ENCODE measurements around the gene SGPP1. TPM values are rescaled to one million over a fixed set of nuclear protein-coding genes. Genes with fewer than 3 reads are reported as not detected.

The SGPP1 gene
- total RNA-seq, 1 experiment from 2014 or later: 5.5 TPM

- Histone ChIP-seq H3K18ac (ENCODE audit: insufficient read length, low read depth, low read length) (no peak overlapping the region), H3K9me3 (ENCODE audit: control insufficient read depth, low read depth, low read length) (no peaks in the 10 kb centered on the region), H4K20me1 (ENCODE audit: control insufficient read depth, insufficient read depth, insufficient read length) (no peaks in the 10 kb centered on the region), H3K79me2 (ENCODE audit: insufficient read depth, low read length) (no peaks in the 10 kb centered on the region), H3K9ac (ENCODE audit: extremely low read depth, insufficient read length, low read length) (no peak overlapping the region), H3K23ac (ENCODE audit: insufficient read length, low read depth, low read length) (no peak overlapping the region), H2BK20ac (ENCODE audit: low read depth, low read length, poor library complexity, severe bottlenecking) (no peak overlapping the region), H4K91ac (ENCODE audit: insufficient read length, low read depth, low read length) (no peak overlapping the region), H2BK12ac (ENCODE audit: insufficient read length, low read depth, low read length) (no peak overlapping the region), H3K27me3 (ENCODE audit: insufficient read depth, low read length) (no peaks in the 10 kb centered on the region), H2AK5ac (ENCODE audit: insufficient read length, low read length) (no peak overlapping the region), H3K14ac (ENCODE audit: insufficient read depth, low read length) (no peak overlapping the region), H2BK5ac (ENCODE audit: insufficient read length, low read length) (no peak overlapping the region), H3K4me1 (ENCODE audit: insufficient read depth, low read length) (no peaks in the 10 kb centered on the region), H3K4me2 (ENCODE audit: insufficient read depth, insufficient read length, low read length) (no peak overlapping the region), H3K27ac (ENCODE audit: insufficient read length, low read depth, low read length) (no peak overlapping the region), H2BK15ac (ENCODE audit: low read depth, low read length) (no peak overlapping the region), H2BK120ac (ENCODE audit: low read depth, low read length, poor library complexity, severe bottlenecking) (no peak overlapping the region), H4K5ac (ENCODE audit: insufficient read length, low read depth, low read length) (no peak overlapping the region), H4K8ac (replicated peaks; ENCODE audit: insufficient read length, low read depth, low read length) (no peak overlapping the region), H3T11ph (ENCODE audit: low read length) (no peak overlapping the region), H3K4ac (ENCODE audit: low read depth, low read length) (no peak overlapping the region), H2AFZ (ENCODE audit: low read length) (no peak overlapping the region), H3K79me1 (ENCODE audit: insufficient read depth, low read depth, low read length, poor library complexity, severe bottlenecking) (no peaks in the 10 kb centered on the region), H3K56ac (ENCODE audit: insufficient read length, low read depth, low read length) (no peak overlapping the region), H3K23me2 (ENCODE audit: insufficient read length, low read depth, low read length, poor library complexity, severe bottlenecking) (no peaks in the 10 kb centered on the region)
- no CpG with 5 or more reads among the region's 3 CpGs for WGBS (ENCODE audit: extremely low coverage, insufficient read length, low lambda C conversion rate)
- no peak overlapping the region for H3K4me3 Mint-ChIP-seq
- H3K27me3 Mint-ChIP-seq (ENCODE audit: low read depth): no peaks in the 10 kb centered on the region
- DNase-seq: no peak
- H3K4me1 Mint-ChIP-seq: peaks cover 6% of the 10 kb centered on the region in 2 experiments
- no peak overlapping the region for H3K27ac Mint-ChIP-seq
- no peak for TF ChIP-seq CTCF (conservative IDR thresholded peaks at IDR 0.05)
- peaks cover 0 to under 1% of the 10 kb centered on the region in 2 experiments; a peak in 1 of 5 replicates for H3K9me3 Mint-ChIP-seq
- no peaks in the 10 kb centered on the region for H3K36me3 Mint-ChIP-seq (ENCODE audit: insufficient read depth in 1 of 3, low read depth in 3 of 3)
Measured at GRCh38 chr14:63745272-63745671, 17.4 kb upstream of the SGPP1 start.

Data from H9 (cell line).